Panc1 (cell line): ENCODE measurements around the gene AP3S2. TPM values are rescaled to one million over a fixed set of nuclear protein-coding genes. Genes with fewer than 3 reads are reported as not detected.

Experiments used
- ATAC-seq: fragments of 200-7000 bp; cut with Tn5 transposase; 2 replicates; pipeline ENCODE4 v1.9.1; 2020; ENCODE audit warnings: mild to moderate bottlenecking, moderate library complexity
- BruUV-seq: library from RNA; stranded (reverse); fragments of 400-500 nt; replicated peaks from 2 replicates; lab custom pipeline; 2021; lab: Mats Ljungman, UMichigan
- CTCF ChIA-PET: fragments of 300-600 bp; sonication (Branson Sonifier 250); formaldehyde crosslinking; loops from one replicate; lab custom pipeline; 2022; ENCODE audit warnings: antibody characterized with exemption; lab: Charles Lee
- POLR2A ChIA-PET: fragments of 300-600 bp; sonication (Branson Sonifier 250); formaldehyde crosslinking; loops from one replicate; lab custom pipeline; 2022; ENCODE audit warnings: antibody characterized with exemption; lab: Charles Lee
- DNase-seq: peaks from one replicate; pipeline ENCODE4 v3.0.0-alpha.2; 2010; ENCODE audit warnings: low read depth, low spot score
- H3K27ac ChIP-seq: 2 replicates; pipeline ENCODE4 v1.5.1; 2011; ENCODE audit warnings: mild to moderate bottlenecking, low read length, inconsistent platforms
- H3K27me3 ChIP-seq: fragments of 200-500 bp; sonication (Bioruptor generic); 2 replicates; pipeline ENCODE4 v1.6.0; 2014; ENCODE audit warnings: low read length, inconsistent platforms; ENCODE audit not compliant: control insufficient read depth, insufficient read depth
- H3K36me3 ChIP-seq: fragments of 200-500 bp; sonication (Bioruptor generic); 2 replicates; pipeline ENCODE4 v1.5.1; 2014; ENCODE audit warnings: inconsistent platforms, mild to moderate bottlenecking, low read length, moderate library complexity; ENCODE audit not compliant: control insufficient read depth, insufficient read depth
- H3K4me1 ChIP-seq: 2 replicates; pipeline ENCODE4 v1.5.1; 2011; ENCODE audit warnings: inconsistent platforms, mild to moderate bottlenecking, low read length, moderate library complexity; ENCODE audit not compliant: control insufficient read depth, insufficient read depth
- H3K4me3 ChIP-seq, 2 experiments: 2 replicates each; pipeline ENCODE4 v1.5.1; 2011 to 2012; ENCODE audit warnings: low read depth in 2 of 2, low read length in 2 of 2, mild to moderate bottlenecking in 2 of 2, inconsistent platforms in 1 of 2, moderate library complexity in 1 of 2
- H3K9me3 ChIP-seq: fragments of 200-500 bp; sonication (Bioruptor generic); 2 replicates; pipeline ENCODE4 v1.5.1; 2014; ENCODE audit warnings: low read depth, mild to moderate bottlenecking, inconsistent platforms, low read length, moderate library complexity; ENCODE audit not compliant: control insufficient read depth, insufficient read depth
- POLR2AphosphoS5 ChIP-seq: IDR thresholded peaks from 2 replicates; pipeline ENCODE4 v1.6.1; 2012; ENCODE audit warnings: mild to moderate bottlenecking, low read depth, low read length, moderate library complexity
- SIN3A ChIP-seq: IDR thresholded peaks from 2 replicates; pipeline ENCODE4 v1.6.1; 2012; ENCODE audit warnings: low read depth, mild to moderate bottlenecking, low read length, moderate library complexity, borderline replicate concordance; ENCODE audit not compliant: insufficient read depth
- TCF7L2 ChIP-seq: IDR thresholded peaks from 2 replicates; pipeline ENCODE4 v1.6.1; 2011; ENCODE audit warnings: mild to moderate bottlenecking, low read depth, low read length, inconsistent platforms
- in situ Hi-C: cut with HindIII; loops from 2 replicates; pipeline ENCODE4 v1.10.0; 2016; ENCODE audit warnings: low sequenced_read_pairs, low pct_unique_long_range_greater_than_20kb
- intact Hi-C: fragments of 100-400 bp; cut with micrococcal nuclease; formaldehyde crosslinking; loops from one replicate; pipeline ENCODE4 v1.10.0; 2022; ENCODE audit not compliant: unreplicated experiment
- total RNA-seq: library from RNA; stranded (reverse); gene quantifications from one replicate; pipeline ENCODE4 v1.2.1, GENCODE V29; 2021; ENCODE audit not compliant: unreplicated experiment
- TF ChIP-seq, protein P1 (sequence below), 2 experiments: IDR thresholded peaks; 2 replicates each; pipeline ENCODE4 v1.6.1; 2011 to 2012; ENCODE audit warnings: low read depth in 2 of 2, control low read depth in 1 of 2, low read length in 1 of 2, mild to moderate bottlenecking in 1 of 2, moderate library complexity in 1 of 2; ENCODE audit not compliant: insufficient read depth in 1 of 2
- TF ChIP-seq, protein P2 (sequence below): fragments of 450-650 bp; IDR thresholded peaks from 2 replicates; pipeline ENCODE4 v1.5.1; 2017; ENCODE audit warnings: mild to moderate bottlenecking

Gene AP3S2
- total RNA-seq, 1 experiment from 2014 or later: 24.6 TPM

DNA sequence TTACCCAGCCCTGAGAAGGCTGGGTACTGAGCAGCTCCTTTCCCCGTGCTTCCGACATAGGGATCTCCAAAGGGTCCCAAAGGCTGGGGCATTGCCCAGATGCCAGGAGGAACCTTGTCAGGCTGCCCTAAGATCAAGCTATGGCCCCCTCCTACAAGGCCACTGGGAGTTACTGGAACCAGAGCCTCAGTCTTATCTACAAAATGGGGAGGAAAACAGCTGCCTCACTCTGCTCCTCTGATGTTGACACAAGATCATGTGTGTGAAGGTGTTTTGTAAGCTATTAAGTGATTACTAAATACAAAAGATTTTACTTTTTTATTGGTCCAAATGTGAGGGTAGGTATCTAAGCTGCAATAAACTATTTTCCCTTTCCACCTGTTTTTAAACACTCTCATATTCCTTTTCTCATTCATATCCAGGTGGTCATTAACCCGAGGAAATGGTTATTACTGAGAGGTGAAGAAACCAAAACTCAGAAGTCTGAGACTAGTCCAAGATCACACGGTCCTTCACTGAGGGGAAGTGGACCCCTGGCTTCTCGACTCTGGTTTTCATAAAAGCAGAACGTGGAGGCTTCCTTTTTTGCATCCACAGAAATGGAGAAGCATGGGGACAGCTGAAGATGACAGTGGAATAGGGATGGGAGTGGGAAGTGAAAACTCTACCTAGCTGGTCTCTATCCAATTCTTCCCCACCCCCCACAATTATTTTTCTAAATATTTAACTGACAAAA lies 17.3 kb upstream of the AP3S2 start:
- TF ChIP-seq POLR2AphosphoS5 (no peak), SIN3A (no peak), TCF7L2 (no peak)
- TF ChIP-seq, protein P1, sequence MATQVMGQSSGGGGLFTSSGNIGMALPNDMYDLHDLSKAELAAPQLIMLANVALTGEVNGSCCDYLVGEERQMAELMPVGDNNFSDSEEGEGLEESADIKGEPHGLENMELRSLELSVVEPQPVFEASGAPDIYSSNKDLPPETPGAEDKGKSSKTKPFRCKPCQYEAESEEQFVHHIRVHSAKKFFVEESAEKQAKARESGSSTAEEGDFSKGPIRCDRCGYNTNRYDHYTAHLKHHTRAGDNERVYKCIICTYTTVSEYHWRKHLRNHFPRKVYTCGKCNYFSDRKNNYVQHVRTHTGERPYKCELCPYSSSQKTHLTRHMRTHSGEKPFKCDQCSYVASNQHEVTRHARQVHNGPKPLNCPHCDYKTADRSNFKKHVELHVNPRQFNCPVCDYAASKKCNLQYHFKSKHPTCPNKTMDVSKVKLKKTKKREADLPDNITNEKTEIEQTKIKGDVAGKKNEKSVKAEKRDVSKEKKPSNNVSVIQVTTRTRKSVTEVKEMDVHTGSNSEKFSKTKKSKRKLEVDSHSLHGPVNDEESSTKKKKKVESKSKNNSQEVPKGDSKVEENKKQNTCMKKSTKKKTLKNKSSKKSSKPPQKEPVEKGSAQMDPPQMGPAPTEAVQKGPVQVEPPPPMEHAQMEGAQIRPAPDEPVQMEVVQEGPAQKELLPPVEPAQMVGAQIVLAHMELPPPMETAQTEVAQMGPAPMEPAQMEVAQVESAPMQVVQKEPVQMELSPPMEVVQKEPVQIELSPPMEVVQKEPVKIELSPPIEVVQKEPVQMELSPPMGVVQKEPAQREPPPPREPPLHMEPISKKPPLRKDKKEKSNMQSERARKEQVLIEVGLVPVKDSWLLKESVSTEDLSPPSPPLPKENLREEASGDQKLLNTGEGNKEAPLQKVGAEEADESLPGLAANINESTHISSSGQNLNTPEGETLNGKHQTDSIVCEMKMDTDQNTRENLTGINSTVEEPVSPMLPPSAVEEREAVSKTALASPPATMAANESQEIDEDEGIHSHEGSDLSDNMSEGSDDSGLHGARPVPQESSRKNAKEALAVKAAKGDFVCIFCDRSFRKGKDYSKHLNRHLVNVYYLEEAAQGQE (IDR thresholded peaks at IDR 0.05; ENCODE audit: insufficient read depth in 1 of 2, low read depth in 2 of 2, low read length in 1 of 2): no peak
- TF ChIP-seq, protein P2, sequence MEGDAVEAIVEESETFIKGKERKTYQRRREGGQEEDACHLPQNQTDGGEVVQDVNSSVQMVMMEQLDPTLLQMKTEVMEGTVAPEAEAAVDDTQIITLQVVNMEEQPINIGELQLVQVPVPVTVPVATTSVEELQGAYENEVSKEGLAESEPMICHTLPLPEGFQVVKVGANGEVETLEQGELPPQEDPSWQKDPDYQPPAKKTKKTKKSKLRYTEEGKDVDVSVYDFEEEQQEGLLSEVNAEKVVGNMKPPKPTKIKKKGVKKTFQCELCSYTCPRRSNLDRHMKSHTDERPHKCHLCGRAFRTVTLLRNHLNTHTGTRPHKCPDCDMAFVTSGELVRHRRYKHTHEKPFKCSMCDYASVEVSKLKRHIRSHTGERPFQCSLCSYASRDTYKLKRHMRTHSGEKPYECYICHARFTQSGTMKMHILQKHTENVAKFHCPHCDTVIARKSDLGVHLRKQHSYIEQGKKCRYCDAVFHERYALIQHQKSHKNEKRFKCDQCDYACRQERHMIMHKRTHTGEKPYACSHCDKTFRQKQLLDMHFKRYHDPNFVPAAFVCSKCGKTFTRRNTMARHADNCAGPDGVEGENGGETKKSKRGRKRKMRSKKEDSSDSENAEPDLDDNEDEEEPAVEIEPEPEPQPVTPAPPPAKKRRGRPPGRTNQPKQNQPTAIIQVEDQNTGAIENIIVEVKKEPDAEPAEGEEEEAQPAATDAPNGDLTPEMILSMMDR: no peak
- ATAC-seq (no peak), DNase-seq (no peak)
- Histone ChIP-seq H3K27ac (no peak overlapping the region), H3K4me1 (peaks cover 12% of the 10 kb centered on the region; the same call in 1 of the 2 replicates), H3K36me3 (no peaks in the 10 kb centered on the region), H3K4me3 (no peak overlapping the region), H3K27me3 (no peaks in the 10 kb centered on the region), H3K9me3 (no peaks in the 10 kb centered on the region)
- ChIA-PET CTCF (no interaction called here), POLR2A (no interaction called here)
- in situ Hi-C loops (no loop called here), intact Hi-C loops (no loop called here)
- BruUV-seq: TSS peak; percentile 73

DNA sequence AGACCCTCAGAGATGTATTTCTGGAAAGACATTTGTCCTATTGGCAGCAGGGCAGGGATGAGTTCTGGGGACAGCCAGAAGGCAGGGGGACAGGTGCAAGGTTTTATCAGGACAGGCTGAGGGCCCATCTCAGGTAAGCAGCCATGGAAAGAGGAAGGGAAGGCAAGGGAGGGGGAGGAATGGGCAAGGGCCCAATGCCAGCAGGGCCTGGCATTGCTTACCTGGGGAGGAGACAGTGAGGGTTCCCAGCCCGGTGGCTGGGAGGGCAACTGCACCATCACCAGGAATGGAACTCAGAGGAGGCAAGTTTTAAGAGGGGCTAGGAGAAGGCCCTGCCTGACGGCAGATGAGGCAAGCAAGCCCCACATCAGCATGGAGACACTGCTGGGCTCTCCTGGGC lies 15.8 kb upstream of the AP3S2 start:
- H3K4me3 ChIP-seq: no peak overlapping the region
- no TSS peak for BruUV-seq
- H3K9me3 ChIP-seq: no peaks in the 10 kb centered on the region
- TF ChIP-seq, protein P2: no peak
- TF ChIP-seq POLR2AphosphoS5 (no peak), TCF7L2 (no peak), SIN3A (no peak)
- TF ChIP-seq, protein P1 (IDR thresholded peaks at IDR 0.05; ENCODE audit: insufficient read depth in 1 of 2, low read depth in 2 of 2, low read length in 1 of 2): no peak
- H3K4me1 ChIP-seq: peaks cover 12% of the 10 kb centered on the region; the same call in 1 of the 2 replicates
- H3K36me3 ChIP-seq: no peaks in the 10 kb centered on the region
- intact Hi-C loops (no loop called here), in situ Hi-C loops (no loop called here)
- DNase-seq (no peak), ATAC-seq (no peak)
- ChIA-PET CTCF (no interaction called here), POLR2A (no interaction called here)
- H3K27ac ChIP-seq: no peak overlapping the region
- H3K27me3 ChIP-seq: no peaks in the 10 kb centered on the region
